DND-41 (cell line): ENCODE data around the gene STX3.

Experiments used
- ATAC-seq: fragments of 200-7000 bp; cut with Tn5 transposase; 3 replicates; pipeline ENCODE4 v1.9.1; 2021; ENCODE audit warnings: low read depth; ENCODE audit not compliant: insufficient read depth
- DNase-seq: peaks from one replicate; pipeline ENCODE4 v3.0.0-alpha.2; 2020
- H2AFZ ChIP-seq: 2 replicates; pipeline ENCODE4 v1.6.0; 2012; ENCODE audit warnings: low read depth, low read length
- H3K27ac ChIP-seq: 2 replicates; pipeline ENCODE4 v1.5.1; 2012; ENCODE audit warnings: low read length, inconsistent platforms
- H3K27me3 ChIP-seq: fragments of 200-600 bp; sonication (generic); 2 replicates; pipeline ENCODE4 v1.6.0; 2012; ENCODE audit warnings: low read length, mild to moderate bottlenecking, inconsistent platforms; ENCODE audit not compliant: insufficient read depth, poor library complexity
- H3K36me3 ChIP-seq: 2 replicates; pipeline ENCODE4 v1.5.1; 2012; ENCODE audit warnings: low read length, inconsistent platforms; ENCODE audit not compliant: insufficient read depth
- H3K4me1 ChIP-seq: 2 replicates; pipeline ENCODE4 v1.5.1; 2012; ENCODE audit warnings: mild to moderate bottlenecking, low read length; ENCODE audit not compliant: insufficient read depth
- H3K4me2 ChIP-seq: 2 replicates; pipeline ENCODE4 v1.6.0; 2012; ENCODE audit warnings: mild to moderate bottlenecking, moderate library complexity, low read length, inconsistent platforms; ENCODE audit not compliant: insufficient read depth
- H3K4me3 ChIP-seq, 2 experiments: fragments of 200-600 bp in 1 of 2; shearing (Covaris generic) in 1 of 2; 2 replicates each; pipeline ENCODE4 v1.5.1; 2012 to 2016; ENCODE audit warnings: inconsistent platforms in 2 of 2, low read length in 2 of 2, mild to moderate bottlenecking in 2 of 2, low read depth in 1 of 2, moderate library complexity in 1 of 2
- H3K79me2 ChIP-seq: 2 replicates; pipeline ENCODE4 v1.6.0; 2012; ENCODE audit warnings: low read length, inconsistent platforms; ENCODE audit not compliant: insufficient read depth
- H3K9ac ChIP-seq: 2 replicates; pipeline ENCODE4 v1.6.0; 2012; ENCODE audit warnings: low read depth, mild to moderate bottlenecking, inconsistent platforms, low read length, moderate library complexity
- H3K9me3 ChIP-seq: 2 replicates; pipeline ENCODE4 v1.5.1; 2012; ENCODE audit warnings: low read length, moderate library complexity, mild to moderate bottlenecking, inconsistent platforms; ENCODE audit not compliant: insufficient read depth, severe bottlenecking
- H4K20me1 ChIP-seq: 2 replicates; pipeline ENCODE4 v1.6.0; 2012; ENCODE audit warnings: low read length; ENCODE audit not compliant: insufficient read depth
- CTCF ChIP-seq: IDR thresholded peaks from 2 replicates; pipeline ENCODE4 v1.5.1; 2012; ENCODE audit warnings: borderline replicate concordance, low read length, moderate library complexity, mild to moderate bottlenecking; ENCODE audit not compliant: poor library complexity, severe bottlenecking; ENCODE audit errors: extremely low read depth
- EZH2 ChIP-seq: IDR thresholded peaks from 3 replicates; pipeline ENCODE4 v1.6.1; 2012; ENCODE audit warnings: borderline replicate concordance, low read depth, mild to moderate bottlenecking, moderate library complexity, low read length, inconsistent platforms; ENCODE audit not compliant: severe bottlenecking

Gene STX3

GRCh38 chr11:59810911-59811259, 55.7 kb downstream of the STX3 start:
- no peaks in the 10 kb centered on the region for H3K27me3 ChIP-seq
- H3K27ac ChIP-seq, result peak overlapping the region; percentile 81
- peak overlapping the region; percentile 75 to 94 for H3K4me3 ChIP-seq
- H3K79me2 ChIP-seq, result peaks cover 27% of the 10 kb centered on the region
- peaks cover 41% of the 10 kb centered on the region for H3K4me1 ChIP-seq
- peak overlapping the region; percentile 92 for H3K9ac ChIP-seq
- H3K36me3 ChIP-seq, result peaks cover 36% of the 10 kb centered on the region
- no peak for TF ChIP-seq CTCF
- no peak for TF ChIP-seq EZH2
- DNase-seq, result no peak
- ATAC-seq, result no peak
- no peaks in the 10 kb centered on the region for H4K20me1 ChIP-seq
- H3K4me2 ChIP-seq, result peak overlapping the region; percentile 95
- H3K9me3 ChIP-seq, result peaks cover 2% of the 10 kb centered on the region
- H2AFZ ChIP-seq, result peak overlapping the region; percentile 92

GRCh38 chr11:59812220-59812619, 57.0 kb downstream of the STX3 start:
- DNase-seq (no peak), ATAC-seq (no peak)
- H3K36me3 ChIP-seq, result peaks cover 23% of the 10 kb centered on the region
- H3K4me1 ChIP-seq, result peaks cover 52% of the 10 kb centered on the region
- H3K9ac ChIP-seq, result no peak overlapping the region
- no peak overlapping the region for H3K4me3 ChIP-seq
- H3K4me2 ChIP-seq, result no peak overlapping the region
- no peaks in the 10 kb centered on the region for H4K20me1 ChIP-seq
- no peak overlapping the region for H2AFZ ChIP-seq
- no peak overlapping the region for H3K27ac ChIP-seq
- TF ChIP-seq EZH2 (no peak), CTCF (no peak)
- no peaks in the 10 kb centered on the region for H3K27me3 ChIP-seq
- peaks cover 27% of the 10 kb centered on the region for H3K79me2 ChIP-seq
- H3K9me3 ChIP-seq, result peaks cover 2% of the 10 kb centered on the region

GRCh38 chr11:59813364-59813763, 58.2 kb downstream of the STX3 start:
- Histone ChIP-seq H4K20me1 (no peaks in the 10 kb centered on the region), H3K9ac (peak overlapping the region; percentile 32; the same call in 1 of the 2 replicates), H3K36me3 (peaks cover 12% of the 10 kb centered on the region), H2AFZ (peak overlapping the region; percentile 70; the same call in 1 of the 2 replicates), H3K79me2 (peaks cover 27% of the 10 kb centered on the region), H3K27ac (peak overlapping the region; percentile 66), H3K4me3 (peak overlapping the region in 1 of 2 experiments; percentile 28; a peak in 1 of 4 replicates), H3K4me1 (peaks cover 64% of the 10 kb centered on the region), H3K9me3 (peaks cover 2% of the 10 kb centered on the region), H3K4me2 (peak overlapping the region; percentile 50), H3K27me3 (no peaks in the 10 kb centered on the region)
- DNase-seq (no peak), ATAC-seq (no peak)
- no peak for TF ChIP-seq CTCF
- TF ChIP-seq EZH2, result no peak

- peak overlapping the region; percentile 70 for H2AFZ ChIP-seq
- H3K27me3 ChIP-seq, result no peaks in the 10 kb centered on the region
- H3K9ac ChIP-seq, result peak overlapping the region; percentile 44; the same call in 1 of the 2 replicates
- H3K4me2 ChIP-seq, result peak overlapping the region; percentile 50
- H3K4me3 ChIP-seq, result peak overlapping the region in 1 of 2 experiments; percentile 27; a peak in 1 of 4 replicates
- H3K36me3 ChIP-seq, result peaks cover 5% of the 10 kb centered on the region; the same call in 1 of the 2 replicates
- ATAC-seq (no peak), DNase-seq (no peak)
- peaks cover 2% of the 10 kb centered on the region for H3K9me3 ChIP-seq
- peak overlapping the region; percentile 73 for H3K27ac ChIP-seq
- TF ChIP-seq EZH2 (no peak), CTCF (no peak)
- peaks cover 22% of the 10 kb centered on the region for H3K79me2 ChIP-seq
- H3K4me1 ChIP-seq, result peaks cover 64% of the 10 kb centered on the region
- H4K20me1 ChIP-seq, result no peaks in the 10 kb centered on the region
Measured at GRCh38 chr11:59814021-59814420, 58.8 kb downstream of the STX3 start.
